ENCODE measurements around the gene GHRH. TPM values are rescaled to one million over a fixed set of nuclear protein-coding genes. Genes with fewer than 3 reads are reported as not detected.

Gene GHRH
- total RNA-seq, 1 donor from 2014 or later = not detected

DNA sequence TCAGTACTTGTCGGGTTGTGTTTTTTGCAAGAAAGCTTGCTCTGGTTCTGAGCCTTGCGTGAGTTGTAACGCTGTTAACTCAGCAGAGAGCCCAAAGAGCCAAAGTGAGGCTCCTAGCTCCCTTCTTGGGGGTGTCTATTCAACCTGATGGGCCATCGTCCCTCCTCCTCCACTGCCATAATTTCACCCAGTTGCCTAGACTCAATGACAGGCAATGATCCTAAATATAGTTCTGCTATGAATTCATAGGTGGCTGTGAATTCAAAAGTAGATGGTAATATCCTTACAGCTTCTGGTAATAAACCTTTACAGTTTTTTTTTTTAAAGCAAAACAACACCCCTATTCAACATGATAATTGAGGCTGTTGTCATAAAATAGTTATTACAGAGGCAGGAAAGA lies 39.5 kb downstream of the GHRH start:
- no peak for DNase-seq (ENCODE audit: extremely low spot score, unreplicated experiment)
- Mint-ChIP-seq H3K4me3 (ENCODE audit: unreplicated experiment) (no peak overlapping the region), H3K9me3 (ENCODE audit: unreplicated experiment) (no peaks in the 10 kb centered on the region), H3K27ac (ENCODE audit: unreplicated experiment) (no peak overlapping the region), H3K36me3 (ENCODE audit: unreplicated experiment) (peaks cover 43% of the 10 kb centered on the region), H3K27me3 (ENCODE audit: unreplicated experiment) (no peaks in the 10 kb centered on the region), H3K4me1 (ENCODE audit: unreplicated experiment) (no peaks in the 10 kb centered on the region)
- no peak for TF ChIP-seq CTCF (IDR thresholded peaks at IDR 0.05)

GRCh38 chr20:37220731-37221130 lies 40.9 kb downstream of the GHRH start:
- TF ChIP-seq CTCF (IDR thresholded peaks at IDR 0.05) = no peak
- Mint-ChIP-seq H3K4me3 (ENCODE audit: unreplicated experiment) (no peak overlapping the region), H3K27me3 (ENCODE audit: unreplicated experiment) (no peaks in the 10 kb centered on the region), H3K4me1 (ENCODE audit: unreplicated experiment) (no peaks in the 10 kb centered on the region), H3K36me3 (ENCODE audit: unreplicated experiment) (peaks cover 37% of the 10 kb centered on the region), H3K9me3 (ENCODE audit: unreplicated experiment) (no peaks in the 10 kb centered on the region), H3K27ac (ENCODE audit: unreplicated experiment) (no peak overlapping the region)
- DNase-seq (ENCODE audit: extremely low spot score, unreplicated experiment) = no peak

DNA sequence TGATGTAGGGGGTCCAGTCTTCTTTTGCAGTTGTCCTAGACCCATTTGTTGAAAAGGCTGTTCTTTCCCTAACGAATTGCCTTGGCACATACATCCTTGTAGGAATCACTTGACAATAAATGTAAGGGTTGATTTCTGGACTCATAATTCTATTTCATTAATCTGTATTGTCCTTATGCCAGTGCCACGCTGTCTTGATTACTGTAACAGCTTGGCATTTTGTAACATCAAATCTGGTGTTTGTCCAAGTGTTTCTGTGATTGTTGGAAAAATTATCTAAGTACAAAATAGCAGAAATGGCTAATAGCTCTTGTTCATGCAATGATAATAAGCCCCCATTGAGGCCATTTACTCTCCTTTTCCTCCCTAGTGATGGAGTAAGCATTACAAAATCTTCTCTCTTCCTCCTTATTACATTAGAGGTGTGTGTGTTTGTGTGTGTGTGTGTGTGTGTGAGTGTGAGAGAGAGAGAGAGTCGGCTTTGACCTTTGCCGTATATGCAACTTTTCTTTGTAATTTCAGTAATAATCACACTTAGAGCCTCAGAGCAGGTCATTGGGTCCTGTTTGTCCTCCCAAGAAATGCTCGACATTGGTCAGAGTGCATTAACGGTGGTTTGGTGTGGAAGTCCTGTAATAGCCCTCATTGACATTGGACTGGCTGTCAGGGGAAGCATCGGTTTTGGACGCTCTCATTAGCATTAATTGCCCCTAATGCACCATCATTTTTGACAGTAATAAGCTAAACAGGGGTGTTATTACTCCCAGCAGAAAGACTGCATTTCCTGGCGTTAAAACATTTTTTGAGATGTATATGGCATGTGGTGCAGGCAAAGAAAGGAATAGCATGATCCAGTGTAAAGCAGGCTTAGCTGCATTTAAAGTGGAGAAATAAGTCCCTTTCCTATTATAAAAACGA lies 41.6 kb downstream of the GHRH start:
- Mint-ChIP-seq H3K4me1 (ENCODE audit: unreplicated experiment) (no peaks in the 10 kb centered on the region), H3K36me3 (ENCODE audit: unreplicated experiment) (peaks cover 31% of the 10 kb centered on the region), H3K27me3 (ENCODE audit: unreplicated experiment) (no peaks in the 10 kb centered on the region)

GRCh38 chr20:37218976-37219375 lies 42.6 kb downstream of the GHRH start:
- Mint-ChIP-seq H3K4me1 (ENCODE audit: unreplicated experiment) (no peaks in the 10 kb centered on the region), H3K27ac (ENCODE audit: unreplicated experiment) (no peak overlapping the region), H3K36me3 (ENCODE audit: unreplicated experiment) (peaks cover 26% of the 10 kb centered on the region), H3K4me3 (ENCODE audit: unreplicated experiment) (no peak overlapping the region), H3K27me3 (ENCODE audit: unreplicated experiment) (no peaks in the 10 kb centered on the region), H3K9me3 (ENCODE audit: unreplicated experiment) (no peaks in the 10 kb centered on the region)
- no peak for TF ChIP-seq CTCF (IDR thresholded peaks at IDR 0.05)
- DNase-seq (ENCODE audit: extremely low spot score, unreplicated experiment) = no peak

More for the DNA sequence above, 41.6 kb downstream of the GHRH start:
- Mint-ChIP-seq H3K27ac (ENCODE audit: unreplicated experiment) (no peak overlapping the region), H3K4me3 (ENCODE audit: unreplicated experiment) (no peak overlapping the region), H3K9me3 (ENCODE audit: unreplicated experiment) (no peaks in the 10 kb centered on the region)
- TF ChIP-seq CTCF (IDR thresholded peaks at IDR 0.05) = no peak
- no peak for DNase-seq (ENCODE audit: extremely low spot score, unreplicated experiment)

DNA sequence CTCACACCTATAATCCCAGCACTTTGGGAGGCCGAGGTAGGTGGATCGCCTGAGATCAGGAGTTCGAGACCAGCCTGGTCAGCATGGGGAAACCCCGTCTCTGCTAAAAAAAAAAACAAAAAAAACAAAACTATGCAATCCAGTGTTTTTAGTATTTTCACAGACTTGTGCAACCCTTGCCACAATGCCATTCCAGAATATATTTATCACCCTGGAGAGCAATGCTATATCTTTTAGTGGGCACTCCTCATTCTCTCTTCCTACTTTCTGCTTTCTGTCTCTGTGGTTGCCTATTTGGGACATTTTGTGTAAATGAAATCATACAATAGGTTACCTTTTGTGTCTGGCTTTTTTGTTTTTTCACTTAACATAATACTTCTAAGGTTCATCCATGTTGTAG lies 43.2 kb downstream of the GHRH start:
- no peaks in the 10 kb centered on the region for H3K9me3 Mint-ChIP-seq (ENCODE audit: unreplicated experiment)
- no peak for DNase-seq (ENCODE audit: extremely low spot score, unreplicated experiment)
- no peak for TF ChIP-seq CTCF (IDR thresholded peaks at IDR 0.05)
- H3K36me3 Mint-ChIP-seq (ENCODE audit: unreplicated experiment) = peaks cover 25% of the 10 kb centered on the region
- no peaks in the 10 kb centered on the region for H3K4me1 Mint-ChIP-seq (ENCODE audit: unreplicated experiment)
- no peaks in the 10 kb centered on the region for H3K27me3 Mint-ChIP-seq (ENCODE audit: unreplicated experiment)
- H3K4me3 Mint-ChIP-seq (ENCODE audit: unreplicated experiment) = no peak overlapping the region
- H3K27ac Mint-ChIP-seq (ENCODE audit: unreplicated experiment) = no peak overlapping the region

Data from osteocyte (in vitro differentiated cells).